EH (cell line): ENCODE measurements around the gene LTF.
"Not testable (repeated sequence)": the region's sequence is repeated elsewhere in the genome, so short reads cannot be mapped to it uniquely, and the experiment has no call there.

Source experiments
- DNase-seq: peaks from one replicate; pipeline ENCODE4 v3.0.0-alpha.2; 2015; ENCODE audit warnings: low read depth

Gene LTF

GRCh38 chr3:46393554-46394434 lies 70.9 kb downstream of the LTF start:
- no peak for DNase-seq

GRCh38 chr3:46393011-46393410 lies 71.7 kb downstream of the LTF start:
- DNase-seq, result no peak

- not testable (repeated sequence) for DNase-seq
Observed at GRCh38 chr3:46391526-46391925, 73.2 kb downstream of the LTF start.

- DNase-seq, result no peak
Observed at GRCh38 chr3:46389306-46389705, 75.4 kb downstream of the LTF start.

- not testable (repeated sequence) for DNase-seq
Observed at GRCh38 chr3:46388847-46389246, 75.9 kb downstream of the LTF start.

- peak; percentile 32 for DNase-seq
Observed at GRCh38 chr3:46386205-46386604, 78.5 kb downstream of the LTF start.
